ENCODE data around the gene GRIN1. TPM values are rescaled to one million over a fixed set of nuclear protein-coding genes. Genes with fewer than 3 reads are reported as not detected.

GRIN1 gene
- total RNA-seq, 1 donor from 2014 or later = 0.77 TPM

DNA sequence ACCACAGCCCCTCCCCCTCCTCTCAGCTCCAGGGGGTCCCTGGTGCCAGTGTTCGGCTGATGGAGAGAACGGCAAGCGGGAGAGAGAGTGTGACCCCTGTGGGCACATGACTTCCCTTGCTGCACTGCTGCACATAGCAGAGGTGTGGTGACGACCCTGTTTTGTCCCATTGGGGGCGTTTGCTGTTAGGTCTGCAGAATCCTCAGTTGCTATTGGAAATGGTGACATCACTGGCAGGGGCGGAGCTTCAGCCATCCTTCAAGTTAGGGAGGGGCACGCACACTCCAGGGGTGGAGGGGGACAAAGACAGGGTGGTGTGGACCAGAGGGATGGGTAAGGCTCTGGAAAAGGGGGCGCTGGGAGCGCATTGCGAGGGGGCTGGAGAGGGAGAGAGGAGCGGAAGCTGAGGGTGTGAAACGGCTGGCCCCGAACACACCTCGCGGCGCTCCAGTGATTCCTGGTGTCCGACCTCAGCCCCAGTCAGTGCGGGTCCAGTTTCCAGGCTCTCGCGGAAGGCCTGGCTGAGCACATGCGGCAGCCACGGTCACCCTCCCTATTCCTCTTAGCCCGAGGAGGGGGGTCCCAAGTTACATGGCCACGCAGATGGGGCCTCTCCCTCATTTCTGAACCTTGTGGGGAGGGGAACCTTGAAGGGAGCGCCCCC, 764 bp upstream of the GRIN1 start:
- Mint-ChIP-seq H3K9me3 (ENCODE audit: low read depth) (no peaks in the 10 kb centered on the region), H3K27ac (no peak overlapping the region), H3K27me3 (peaks cover 76% of the 10 kb centered on the region), H3K36me3 (ENCODE audit: insufficient read depth) (no peaks in the 10 kb centered on the region), H3K4me3 (ENCODE audit: low read depth) (no peak overlapping the region), H3K4me1 (ENCODE audit: low read depth) (no peaks in the 10 kb centered on the region)
- no peak for DNase-seq (ENCODE audit: low spot score, unreplicated experiment)
- TF ChIP-seq, protein P1, sequence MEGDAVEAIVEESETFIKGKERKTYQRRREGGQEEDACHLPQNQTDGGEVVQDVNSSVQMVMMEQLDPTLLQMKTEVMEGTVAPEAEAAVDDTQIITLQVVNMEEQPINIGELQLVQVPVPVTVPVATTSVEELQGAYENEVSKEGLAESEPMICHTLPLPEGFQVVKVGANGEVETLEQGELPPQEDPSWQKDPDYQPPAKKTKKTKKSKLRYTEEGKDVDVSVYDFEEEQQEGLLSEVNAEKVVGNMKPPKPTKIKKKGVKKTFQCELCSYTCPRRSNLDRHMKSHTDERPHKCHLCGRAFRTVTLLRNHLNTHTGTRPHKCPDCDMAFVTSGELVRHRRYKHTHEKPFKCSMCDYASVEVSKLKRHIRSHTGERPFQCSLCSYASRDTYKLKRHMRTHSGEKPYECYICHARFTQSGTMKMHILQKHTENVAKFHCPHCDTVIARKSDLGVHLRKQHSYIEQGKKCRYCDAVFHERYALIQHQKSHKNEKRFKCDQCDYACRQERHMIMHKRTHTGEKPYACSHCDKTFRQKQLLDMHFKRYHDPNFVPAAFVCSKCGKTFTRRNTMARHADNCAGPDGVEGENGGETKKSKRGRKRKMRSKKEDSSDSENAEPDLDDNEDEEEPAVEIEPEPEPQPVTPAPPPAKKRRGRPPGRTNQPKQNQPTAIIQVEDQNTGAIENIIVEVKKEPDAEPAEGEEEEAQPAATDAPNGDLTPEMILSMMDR (IDR thresholded peaks at IDR 0.05; ENCODE audit: unreplicated experiment) = no peak

DNA sequence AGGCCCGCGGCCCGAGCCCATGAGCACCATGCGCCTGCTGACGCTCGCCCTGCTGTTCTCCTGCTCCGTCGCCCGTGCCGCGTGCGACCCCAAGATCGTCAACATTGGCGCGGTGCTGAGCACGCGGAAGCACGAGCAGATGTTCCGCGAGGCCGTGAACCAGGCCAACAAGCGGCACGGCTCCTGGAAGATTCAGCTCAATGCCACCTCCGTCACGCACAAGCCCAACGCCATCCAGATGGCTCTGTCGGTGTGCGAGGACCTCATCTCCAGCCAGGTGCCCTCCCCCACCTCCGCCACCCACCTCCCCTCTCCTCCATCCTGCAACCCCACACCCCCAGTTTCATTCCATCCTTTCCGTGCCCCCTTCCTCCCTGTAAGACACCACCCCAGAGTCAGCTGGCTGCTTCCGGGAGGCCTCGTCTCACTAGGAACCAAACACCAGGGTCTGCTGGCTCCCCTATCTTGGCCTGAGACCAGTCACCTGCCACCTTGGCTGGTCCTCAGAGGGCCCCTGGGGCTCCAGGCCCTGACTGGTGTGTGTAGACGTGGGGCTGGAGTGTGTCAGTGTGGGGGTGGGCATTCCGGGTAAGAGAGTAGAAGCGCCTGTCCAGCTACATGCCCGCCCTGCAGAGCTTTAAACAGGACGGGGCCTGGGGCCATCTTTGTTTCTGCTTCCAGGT, 655 bp downstream of the GRIN1 start:
- no peak for DNase-seq (ENCODE audit: low spot score, unreplicated experiment)
- no peaks in the 10 kb centered on the region for H3K36me3 Mint-ChIP-seq (ENCODE audit: insufficient read depth)
- no peak overlapping the region for H3K27ac Mint-ChIP-seq
- no peaks in the 10 kb centered on the region for H3K4me1 Mint-ChIP-seq (ENCODE audit: low read depth)
- TF ChIP-seq, protein P1 (IDR thresholded peaks at IDR 0.05; ENCODE audit: unreplicated experiment) = no peak
- H3K4me3 Mint-ChIP-seq (ENCODE audit: low read depth) = no peak overlapping the region
- no peaks in the 10 kb centered on the region for H3K9me3 Mint-ChIP-seq (ENCODE audit: low read depth)
- peaks cover 81% of the 10 kb centered on the region for H3K27me3 Mint-ChIP-seq

DNA sequence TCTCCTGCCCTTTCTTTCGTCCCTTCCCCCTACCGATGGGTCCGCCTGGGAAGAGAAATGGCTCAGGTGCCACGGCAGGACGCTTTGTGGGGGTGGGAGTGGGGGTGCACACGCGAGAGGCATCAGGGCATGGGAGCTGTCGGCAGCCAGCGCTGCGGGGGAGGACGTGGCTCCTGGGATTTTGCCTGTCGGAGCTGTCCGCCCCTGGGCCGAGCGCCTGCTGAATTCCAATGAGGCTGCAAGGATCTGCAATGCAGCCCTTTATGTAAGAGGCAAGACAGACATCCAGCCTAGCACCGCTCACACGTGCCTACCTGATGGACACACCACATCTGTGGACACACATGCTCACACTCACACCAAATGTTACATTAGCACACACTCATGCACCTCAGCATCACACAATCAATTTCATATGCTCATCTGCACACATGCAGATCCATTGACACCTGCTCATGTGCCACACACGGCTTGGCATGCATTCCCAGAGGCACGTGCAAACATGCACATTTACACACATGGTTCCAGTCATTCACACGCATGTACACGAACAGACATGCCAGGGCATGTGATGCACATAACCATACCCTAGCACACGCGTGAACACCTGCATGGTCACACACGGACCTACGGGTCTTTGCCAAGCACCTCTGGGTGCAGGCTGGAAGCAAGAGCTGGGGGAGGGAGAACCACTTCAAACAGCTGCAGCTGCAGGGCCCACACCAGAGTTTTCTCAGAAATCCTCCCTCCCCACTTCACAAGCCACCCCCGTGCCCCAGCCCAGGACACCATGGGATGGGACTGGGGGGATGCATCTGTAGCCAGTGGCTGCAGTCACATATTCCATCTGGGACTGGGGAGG, 1.4 kb downstream of the GRIN1 start:
- DNase-seq (ENCODE audit: low spot score, unreplicated experiment) = no peak
- no peak overlapping the region for H3K4me3 Mint-ChIP-seq (ENCODE audit: low read depth)
- no peak overlapping the region for H3K27ac Mint-ChIP-seq
- H3K9me3 Mint-ChIP-seq (ENCODE audit: low read depth) = no peaks in the 10 kb centered on the region
- H3K4me1 Mint-ChIP-seq (ENCODE audit: low read depth) = no peaks in the 10 kb centered on the region
- peaks cover 75% of the 10 kb centered on the region for H3K27me3 Mint-ChIP-seq
- no peaks in the 10 kb centered on the region for H3K36me3 Mint-ChIP-seq (ENCODE audit: insufficient read depth)
- TF ChIP-seq, protein P1 (IDR thresholded peaks at IDR 0.05; ENCODE audit: unreplicated experiment) = no peak

DNA sequence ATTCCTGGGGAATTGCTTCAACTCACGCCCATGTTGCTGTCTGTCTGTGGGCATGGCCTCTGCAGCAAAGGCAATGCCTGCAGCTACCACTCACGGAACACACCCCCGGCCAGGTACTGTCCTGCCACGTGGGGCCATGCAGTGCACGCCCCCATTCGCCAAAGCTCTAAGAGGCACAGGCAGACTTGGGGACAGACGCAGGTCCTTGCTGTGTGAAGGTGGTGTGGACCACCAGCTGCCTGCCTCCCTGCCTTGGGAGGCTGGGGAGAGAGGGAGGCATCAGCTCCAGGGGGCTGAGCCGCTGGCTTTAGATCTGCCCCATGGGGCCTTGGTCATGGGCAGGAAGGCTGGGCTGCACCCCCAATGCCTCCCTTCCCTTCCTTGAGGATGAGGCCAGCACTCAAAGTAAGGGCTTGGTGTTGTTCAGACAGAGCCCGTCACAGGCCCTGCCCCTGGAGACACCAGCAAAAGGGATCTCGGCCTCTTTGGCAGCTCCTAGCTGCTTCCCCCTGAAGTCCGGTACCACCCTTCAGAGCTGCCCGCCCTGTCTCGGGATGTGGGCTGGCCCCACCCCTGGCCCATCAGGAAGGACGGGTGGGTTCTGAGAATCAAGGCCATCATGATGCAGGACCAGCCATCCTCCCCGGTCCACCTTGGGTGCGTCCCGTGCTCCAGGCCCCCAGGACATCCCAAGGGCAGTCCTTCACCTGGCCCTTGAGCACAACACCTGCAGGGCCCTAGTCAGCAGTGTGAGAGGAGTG, 2.3 kb downstream of the GRIN1 start:
- no peak overlapping the region for H3K27ac Mint-ChIP-seq
- H3K9me3 Mint-ChIP-seq (ENCODE audit: low read depth) = no peaks in the 10 kb centered on the region
- H3K36me3 Mint-ChIP-seq (ENCODE audit: insufficient read depth) = no peaks in the 10 kb centered on the region
- peaks cover 68% of the 10 kb centered on the region for H3K27me3 Mint-ChIP-seq
- TF ChIP-seq, protein P1 (IDR thresholded peaks at IDR 0.05; ENCODE audit: unreplicated experiment) = no peak
- no peak overlapping the region for H3K4me3 Mint-ChIP-seq (ENCODE audit: low read depth)
- DNase-seq (ENCODE audit: low spot score, unreplicated experiment) = no peak
- no peaks in the 10 kb centered on the region for H3K4me1 Mint-ChIP-seq (ENCODE audit: low read depth)

Measured in progenitor cell of endocrine pancreas (in vitro differentiated cells).